Measurements from ENCODE around the gene MYH4. TPM values are rescaled to one million over a fixed set of nuclear protein-coding genes. Genes with fewer than 3 reads are reported as not detected.

The MYH4 gene
- total and polyA plus RNA-seq, 12 donors, result not detected

DNA sequence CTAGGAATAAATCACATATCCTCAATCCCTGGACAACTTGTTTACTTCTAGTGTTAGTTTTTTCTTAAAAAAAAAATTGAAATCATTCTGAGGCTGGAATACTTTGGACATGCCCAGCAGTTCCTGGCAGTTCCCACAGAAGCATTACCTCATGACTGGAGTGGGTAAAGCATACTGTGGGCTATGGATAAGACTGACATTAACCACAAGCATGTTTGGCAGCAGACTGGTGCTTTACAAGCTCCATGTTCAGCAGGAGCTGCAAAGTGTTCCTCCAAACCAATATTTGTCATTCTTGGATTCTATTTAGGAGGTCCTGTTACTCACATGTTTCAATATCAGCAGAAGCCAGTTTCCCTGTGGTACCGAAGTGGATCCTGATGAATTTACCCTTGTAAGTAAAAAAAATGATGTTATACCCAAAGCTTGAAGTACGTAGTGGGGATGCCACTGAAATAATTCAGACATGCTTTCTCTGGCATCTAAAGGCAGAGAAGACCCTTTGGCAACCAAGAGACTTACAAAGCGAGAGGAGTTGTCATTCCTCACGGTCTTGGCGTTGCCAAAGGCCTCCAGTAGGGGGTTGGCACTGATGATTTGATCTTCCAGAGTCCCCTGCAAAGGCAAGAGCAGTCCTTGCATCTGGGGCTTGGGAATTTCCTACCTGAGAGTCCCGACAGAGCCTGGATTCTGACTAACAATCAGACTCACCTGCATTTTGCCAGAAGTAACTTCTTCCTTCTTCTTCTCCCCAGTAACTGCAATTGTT lies 44.1 kb upstream of the MYH4 start:
- Histone ChIP-seq H3K27me3 (no peaks in the 10 kb centered on the region), H3K36me3 (replicated peaks in 1 of 2) (no peaks in the 10 kb centered on the region), H3K9me3 (replicated peaks in 1 of 3) (no peaks in the 10 kb centered on the region), H3K27ac (no peak overlapping the region), H3K4me3 (no peak overlapping the region), H3K4me1 (replicated peaks in 1 of 2) (no peaks in the 10 kb centered on the region)
- WGBS, 4 donors, result 48 to 56% (median 53%) methylated on average over 6 of the region's 6 CpGs
- TF ChIP-seq, protein P1, sequence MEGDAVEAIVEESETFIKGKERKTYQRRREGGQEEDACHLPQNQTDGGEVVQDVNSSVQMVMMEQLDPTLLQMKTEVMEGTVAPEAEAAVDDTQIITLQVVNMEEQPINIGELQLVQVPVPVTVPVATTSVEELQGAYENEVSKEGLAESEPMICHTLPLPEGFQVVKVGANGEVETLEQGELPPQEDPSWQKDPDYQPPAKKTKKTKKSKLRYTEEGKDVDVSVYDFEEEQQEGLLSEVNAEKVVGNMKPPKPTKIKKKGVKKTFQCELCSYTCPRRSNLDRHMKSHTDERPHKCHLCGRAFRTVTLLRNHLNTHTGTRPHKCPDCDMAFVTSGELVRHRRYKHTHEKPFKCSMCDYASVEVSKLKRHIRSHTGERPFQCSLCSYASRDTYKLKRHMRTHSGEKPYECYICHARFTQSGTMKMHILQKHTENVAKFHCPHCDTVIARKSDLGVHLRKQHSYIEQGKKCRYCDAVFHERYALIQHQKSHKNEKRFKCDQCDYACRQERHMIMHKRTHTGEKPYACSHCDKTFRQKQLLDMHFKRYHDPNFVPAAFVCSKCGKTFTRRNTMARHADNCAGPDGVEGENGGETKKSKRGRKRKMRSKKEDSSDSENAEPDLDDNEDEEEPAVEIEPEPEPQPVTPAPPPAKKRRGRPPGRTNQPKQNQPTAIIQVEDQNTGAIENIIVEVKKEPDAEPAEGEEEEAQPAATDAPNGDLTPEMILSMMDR (IDR thresholded peaks at IDR 0.05), result no peak
- no peak for TF ChIP-seq POLR2A (IDR thresholded peaks at IDR 0.05)
- no peak for DNase-seq
- intact Hi-C loops (cut with DNase I), result no loop called here

DNA sequence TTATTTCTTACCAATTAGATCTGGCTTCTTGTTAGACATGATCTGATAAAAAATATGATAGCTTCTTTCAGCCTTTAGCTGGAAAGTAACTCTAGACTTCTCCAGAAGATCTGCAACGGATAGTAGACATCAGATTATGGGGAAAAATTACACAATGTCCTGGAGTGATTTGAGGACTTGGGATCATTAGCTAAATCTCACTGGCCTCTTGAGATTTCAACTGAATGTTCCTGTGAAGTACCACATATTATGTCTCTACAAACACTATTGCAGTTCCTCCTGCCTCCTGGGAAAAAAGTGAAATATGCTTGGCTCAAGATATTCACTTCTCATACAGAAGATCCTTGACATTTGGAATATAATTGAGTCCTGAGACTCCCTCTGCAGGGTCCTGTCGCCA lies 43.5 kb upstream of the MYH4 start:
- WGBS, 4 donors, result 47 to 54% (median 50%) methylated on average over 2 of the region's 2 CpGs
- Histone ChIP-seq H3K4me3 (no peak overlapping the region), H3K27me3 (no peaks in the 10 kb centered on the region), H3K36me3 (replicated peaks in 1 of 2) (no peaks in the 10 kb centered on the region), H3K9me3 (replicated peaks in 1 of 3) (no peaks in the 10 kb centered on the region), H3K27ac (no peak overlapping the region), H3K4me1 (replicated peaks in 1 of 2) (no peaks in the 10 kb centered on the region)
- TF ChIP-seq POLR2A (IDR thresholded peaks at IDR 0.05), result no peak
- TF ChIP-seq, protein P1 (IDR thresholded peaks at IDR 0.05), result no peak
- no peak for DNase-seq
- intact Hi-C loops (cut with DNase I), result no loop called here

DNA sequence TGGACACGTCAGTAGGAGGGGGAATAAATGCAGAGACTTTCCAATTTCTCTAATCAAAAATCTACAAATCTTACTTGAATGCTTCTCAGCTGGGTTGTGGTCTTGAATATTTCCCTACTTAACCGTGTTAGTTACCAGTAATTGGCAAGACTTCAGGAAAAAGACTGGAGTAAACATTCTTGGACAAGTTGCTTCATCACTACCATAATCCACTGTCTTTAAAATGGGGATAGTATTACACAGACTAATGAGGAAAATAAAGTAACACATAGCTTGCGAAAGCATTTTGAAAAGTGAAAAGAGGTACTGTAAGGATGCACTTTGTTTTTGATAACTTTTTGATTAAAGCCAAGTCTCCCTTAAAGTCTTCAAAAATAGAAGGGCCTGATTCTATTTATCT lies 30.6 kb upstream of the MYH4 start:
- no peak for DNase-seq
- H3K4me1 ChIP-seq (replicated peaks in 1 of 2), result no peaks in the 10 kb centered on the region
- H3K27ac ChIP-seq, result no peak overlapping the region
- H3K4me3 ChIP-seq, result no peak overlapping the region
- 73 to 78% (median 75%) methylated on average over 3 of the region's 3 CpGs for WGBS, 4 donors
- H3K27me3 ChIP-seq, result no peaks in the 10 kb centered on the region
- no peaks in the 10 kb centered on the region for H3K9me3 ChIP-seq (replicated peaks in 1 of 3)
- H3K36me3 ChIP-seq (replicated peaks in 1 of 2), result no peaks in the 10 kb centered on the region
- TF ChIP-seq, protein P1 (IDR thresholded peaks at IDR 0.05), result no peak
- no peak for TF ChIP-seq POLR2A (IDR thresholded peaks at IDR 0.05)
- intact Hi-C loops (cut with DNase I), result no loop called here

DNA sequence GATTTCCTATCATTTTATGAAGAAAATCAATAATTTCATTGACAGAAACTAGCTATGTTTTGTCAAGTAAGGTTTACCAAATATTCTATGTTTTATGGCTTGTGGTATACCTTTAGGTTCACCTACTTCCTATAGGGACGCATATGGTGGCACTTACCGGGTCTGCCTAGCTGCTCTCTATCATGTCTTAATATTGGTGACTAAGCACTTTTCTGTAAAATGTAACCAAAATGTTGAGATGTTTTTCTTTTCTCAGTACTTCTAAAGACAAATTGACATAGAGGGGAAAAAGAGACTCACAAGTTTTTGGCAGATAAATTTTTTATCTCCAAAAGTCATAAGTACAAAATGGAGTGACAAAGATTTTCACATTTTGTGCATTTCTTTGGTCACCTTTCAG lies 22.6 kb upstream of the MYH4 start:
- 84 to 91% (median 86%) methylated on average over 2 of the region's 2 CpGs for WGBS, 4 donors
- no peak for TF ChIP-seq POLR2A (IDR thresholded peaks at IDR 0.05)
- TF ChIP-seq, protein P1 (IDR thresholded peaks at IDR 0.05), result no peak
- Histone ChIP-seq H3K27ac (no peak overlapping the region), H3K9me3 (replicated peaks in 1 of 3) (peaks cover 0 to 8% (median 7%) of the 10 kb centered on the region in 3 donors), H3K27me3 (no peaks in the 10 kb centered on the region), H3K4me1 (replicated peaks in 1 of 2) (no peaks in the 10 kb centered on the region), H3K36me3 (replicated peaks in 1 of 2) (no peaks in the 10 kb centered on the region), H3K4me3 (no peak overlapping the region)
- intact Hi-C loops (cut with DNase I), result no loop called here
- no peak for DNase-seq

Measured in adrenal gland (tissue), 12 donors.